PC-9 (cell line): ENCODE data around the gene ABCD3.

ENCODE experiments used
- CTCF ChIP-seq: fragments of 200-600 bp; sonication (generic); conservative IDR thresholded peaks from 2 replicates; pipeline ENCODE4 v1.6.1; 2017; ENCODE audit warnings: mixed run types, antibody characterized with exemption, mild to moderate bottlenecking, moderate library complexity
- EZH2 ChIP-seq: fragments of 200-600 bp; sonication (generic); IDR thresholded peaks from 2 replicates; pipeline ENCODE4 v1.8.0; 2017; ENCODE audit warnings: antibody characterized with exemption, low read depth

DNA sequence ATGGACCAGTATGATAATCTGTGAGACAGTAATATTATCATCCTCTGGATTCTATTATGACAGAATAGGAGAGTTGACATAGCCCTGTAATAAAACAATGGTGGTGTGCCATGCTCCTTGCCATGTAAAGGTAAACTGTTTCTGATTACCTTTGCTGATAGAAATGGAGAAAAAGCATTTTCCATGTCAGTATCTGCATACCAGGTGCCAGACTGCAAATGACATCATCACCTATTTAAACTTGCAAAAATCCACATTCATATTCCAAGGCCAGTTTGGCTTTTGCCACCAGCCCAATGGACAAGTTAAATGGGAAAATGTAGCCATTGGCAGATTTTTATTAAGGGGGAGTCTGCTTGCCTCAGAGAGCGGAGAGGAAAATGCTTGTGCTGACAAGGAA, 23.9 kb upstream of the ABCD3 start:
- TF ChIP-seq CTCF (no peak), EZH2 (no peak)
